NT2/D1 (cell line): Measurements from ENCODE around the gene TAAR8.

Source experiments
- SUZ12 ChIP-seq: IDR thresholded peaks from 2 replicates; pipeline ENCODE4 v1.6.1; 2011; ENCODE audit not compliant: insufficient read length, insufficient read depth; ENCODE audit errors: extremely low read depth
- YY1 ChIP-seq: IDR thresholded peaks from 2 replicates; pipeline ENCODE4 v1.6.1; 2011; ENCODE audit not compliant: insufficient read length, insufficient read depth

DNA sequence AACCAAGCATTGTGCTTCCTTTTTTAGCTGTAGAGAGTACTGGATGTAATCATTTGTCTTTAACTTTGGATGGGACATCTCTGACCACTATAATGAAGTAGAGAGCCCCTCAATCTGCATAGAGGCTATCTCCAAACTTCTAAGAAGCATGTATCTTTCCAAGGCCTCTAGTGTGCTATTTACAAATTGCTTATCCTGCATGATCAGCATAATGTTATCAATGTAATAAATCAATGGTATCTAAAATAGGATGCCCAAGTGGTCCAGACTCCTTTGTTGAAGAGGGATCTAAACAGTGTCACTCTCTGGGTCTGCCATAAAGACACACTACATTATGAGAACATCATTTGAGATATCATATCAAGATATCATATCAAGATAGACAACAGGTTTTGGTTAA, 7.6 kb upstream of the TAAR8 start:
- TF ChIP-seq SUZ12 (no peak), YY1 (no peak)
